ENCODE results near the gene CCDC102A. TPM values are rescaled to one million over a fixed set of nuclear protein-coding genes. Genes with fewer than 3 reads are reported as not detected.

CCDC102A gene
- total RNA-seq, 4 donors from 2014 or later: 2.2 to 17.7 (median 3.7) TPM

DNA sequence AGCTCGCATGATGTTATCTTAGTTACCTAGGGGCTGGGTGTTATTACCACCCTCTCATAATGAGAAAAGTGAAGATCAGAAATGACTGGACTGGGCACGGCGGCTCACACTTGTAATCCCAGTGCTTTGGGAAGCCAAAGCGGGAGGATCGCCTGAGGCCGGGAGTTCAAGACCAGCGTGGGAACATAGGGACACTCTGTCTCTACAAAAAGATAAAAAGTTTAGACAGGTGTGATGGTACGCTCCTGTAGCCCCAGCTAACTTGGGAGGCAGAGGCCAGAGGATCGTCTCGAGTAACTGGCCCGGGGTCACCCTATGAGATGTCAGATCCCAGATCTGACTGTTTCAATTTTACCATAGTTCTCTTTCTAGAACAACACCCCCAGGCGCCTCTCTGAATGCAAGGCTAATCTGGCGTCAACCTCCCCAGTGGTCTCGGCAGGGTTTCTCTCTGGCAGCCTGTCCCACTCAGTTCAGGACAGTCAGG is 1.9 kb upstream of the CCDC102A start:
- Histone ChIP-seq H3K27ac (peak overlapping the region in 2 of 4 donors; percentile 91 to 95), H3K36me3 (no peaks in the 10 kb centered on the region), H3K27me3 (peaks cover 9% of the 10 kb centered on the region), H3K9me3 (no peaks in the 10 kb centered on the region), H3K4me3 (no peak overlapping the region), H3K4me1 (peaks cover 8 to 30% (median 26%) of the 10 kb centered on the region in 4 donors)
- in situ Hi-C loops (cut with MboI; ENCODE audit: low pct_ligation_motif_present in 1 of 4, low pct_unique_long_range_greater_than_20kb in 1 of 4, low sequenced_read_pairs in 3 of 4): no loop called here
- no peak for DNase-seq
- TF ChIP-seq, protein P1, sequence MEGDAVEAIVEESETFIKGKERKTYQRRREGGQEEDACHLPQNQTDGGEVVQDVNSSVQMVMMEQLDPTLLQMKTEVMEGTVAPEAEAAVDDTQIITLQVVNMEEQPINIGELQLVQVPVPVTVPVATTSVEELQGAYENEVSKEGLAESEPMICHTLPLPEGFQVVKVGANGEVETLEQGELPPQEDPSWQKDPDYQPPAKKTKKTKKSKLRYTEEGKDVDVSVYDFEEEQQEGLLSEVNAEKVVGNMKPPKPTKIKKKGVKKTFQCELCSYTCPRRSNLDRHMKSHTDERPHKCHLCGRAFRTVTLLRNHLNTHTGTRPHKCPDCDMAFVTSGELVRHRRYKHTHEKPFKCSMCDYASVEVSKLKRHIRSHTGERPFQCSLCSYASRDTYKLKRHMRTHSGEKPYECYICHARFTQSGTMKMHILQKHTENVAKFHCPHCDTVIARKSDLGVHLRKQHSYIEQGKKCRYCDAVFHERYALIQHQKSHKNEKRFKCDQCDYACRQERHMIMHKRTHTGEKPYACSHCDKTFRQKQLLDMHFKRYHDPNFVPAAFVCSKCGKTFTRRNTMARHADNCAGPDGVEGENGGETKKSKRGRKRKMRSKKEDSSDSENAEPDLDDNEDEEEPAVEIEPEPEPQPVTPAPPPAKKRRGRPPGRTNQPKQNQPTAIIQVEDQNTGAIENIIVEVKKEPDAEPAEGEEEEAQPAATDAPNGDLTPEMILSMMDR (IDR thresholded peaks at IDR 0.05): no peak
- no peak for TF ChIP-seq POLR2AphosphoS5 (IDR thresholded peaks at IDR 0.05)
- intact Hi-C loops (cut with DNase I; ENCODE audit: low total_unique reads): no loop called here
- 80 to 100% methylated on average over 1 to 14 of the region's 14 CpGs for WGBS, 2 donors (ENCODE audit: low coverage in 1 of 2)

DNA sequence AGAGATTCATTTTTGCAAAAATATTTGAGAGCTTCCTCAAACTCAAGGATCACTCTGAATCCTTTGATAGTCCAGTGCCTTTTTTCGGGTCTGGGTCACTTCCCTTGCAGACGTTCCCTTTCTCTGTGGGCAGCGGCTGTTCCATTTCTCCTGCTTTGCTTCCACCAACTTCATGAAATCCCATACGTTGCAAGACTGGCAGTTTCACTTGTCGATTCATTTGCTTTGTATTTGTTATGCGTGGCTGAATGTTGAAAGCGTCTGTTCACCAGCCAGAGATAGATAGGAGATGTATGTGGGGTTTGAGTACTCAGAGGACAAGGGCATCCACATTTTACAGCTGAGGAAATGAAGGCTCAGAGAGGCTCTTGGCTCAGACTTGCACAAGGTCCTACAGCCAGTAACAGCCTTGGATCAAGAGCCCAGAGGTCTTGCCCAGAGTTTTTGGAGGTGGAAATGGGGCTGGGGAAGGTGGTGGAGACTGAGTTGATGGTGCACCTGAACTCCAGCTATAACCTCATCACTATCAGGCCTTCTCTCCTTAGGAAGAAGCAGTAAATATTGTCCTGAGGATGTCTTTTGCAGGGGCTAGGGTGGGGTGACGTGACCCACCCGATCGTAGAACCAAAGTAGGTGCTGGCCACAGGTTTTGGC is 1.3 kb upstream of the CCDC102A start:
- intact Hi-C loops (cut with DNase I; ENCODE audit: low total_unique reads): no loop called here
- H3K4me3 ChIP-seq: no peak overlapping the region
- peaks cover 12 to 35% (median 32%) of the 10 kb centered on the region in 4 donors for H3K4me1 ChIP-seq
- peak overlapping the region; percentile 80 to 95 (median 90) for H3K27ac ChIP-seq
- no peak for TF ChIP-seq EP300 (IDR thresholded peaks at IDR 0.05; ENCODE audit: low read depth)
- DNase-seq: no peak
- H3K36me3 ChIP-seq: no peaks in the 10 kb centered on the region
- WGBS, 2 donors (ENCODE audit: low coverage in 1 of 2): 64 to 85% methylated on average over 5 to 10 of the region's 10 CpGs
- in situ Hi-C loops (cut with MboI; ENCODE audit: low pct_ligation_motif_present in 1 of 4, low pct_unique_long_range_greater_than_20kb in 1 of 4, low sequenced_read_pairs in 3 of 4): no loop called here
- H3K9me3 ChIP-seq: no peaks in the 10 kb centered on the region
- H3K27me3 ChIP-seq: peaks cover 9% of the 10 kb centered on the region

DNA sequence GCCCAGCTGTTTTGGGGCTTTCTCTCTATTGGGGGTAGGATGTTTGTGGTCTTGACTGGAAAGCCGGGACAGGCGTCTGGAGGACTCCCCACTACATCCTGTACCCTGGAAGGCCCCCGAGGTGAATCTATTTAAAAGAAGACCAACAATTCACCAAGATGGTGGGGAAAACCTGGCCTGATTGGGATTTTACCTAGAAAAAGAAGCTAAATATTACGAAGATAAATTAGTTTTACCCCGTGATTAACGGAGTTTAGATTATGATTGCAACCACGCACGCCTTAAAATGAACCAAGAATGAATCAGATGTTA is 779 bp upstream of the CCDC102A start:
- WGBS, 2 donors (ENCODE audit: low coverage in 1 of 2): 23 to 38% methylated on average over 7 to 8 of the region's 8 CpGs
- Histone ChIP-seq H3K27ac (peak overlapping the region; percentile 80 to 95 (median 90)), H3K9me3 (no peaks in the 10 kb centered on the region), H3K27me3 (peaks cover 9% of the 10 kb centered on the region), H3K4me3 (peak overlapping the region in 3 of 4 donors; percentile 61 to 96 (median 82)), H3K4me1 (peaks cover 12 to 39% (median 35%) of the 10 kb centered on the region in 4 donors), H3K36me3 (no peaks in the 10 kb centered on the region)
- intact Hi-C loops (cut with DNase I; ENCODE audit: low total_unique reads) (no loop called here), in situ Hi-C loops (cut with MboI; ENCODE audit: low pct_ligation_motif_present in 1 of 4, low pct_unique_long_range_greater_than_20kb in 1 of 4, low sequenced_read_pairs in 3 of 4) (no loop called here)
- DNase-seq: no peak
- TF ChIP-seq, protein P1 (IDR thresholded peaks at IDR 0.05): no peak
- TF ChIP-seq POLR2AphosphoS5 (IDR thresholded peaks at IDR 0.05): no peak
- TF ChIP-seq EP300 (IDR thresholded peaks at IDR 0.05; ENCODE audit: low read depth): no peak
- no peak for TF ChIP-seq POLR2A (IDR thresholded peaks at IDR 0.05)

DNA sequence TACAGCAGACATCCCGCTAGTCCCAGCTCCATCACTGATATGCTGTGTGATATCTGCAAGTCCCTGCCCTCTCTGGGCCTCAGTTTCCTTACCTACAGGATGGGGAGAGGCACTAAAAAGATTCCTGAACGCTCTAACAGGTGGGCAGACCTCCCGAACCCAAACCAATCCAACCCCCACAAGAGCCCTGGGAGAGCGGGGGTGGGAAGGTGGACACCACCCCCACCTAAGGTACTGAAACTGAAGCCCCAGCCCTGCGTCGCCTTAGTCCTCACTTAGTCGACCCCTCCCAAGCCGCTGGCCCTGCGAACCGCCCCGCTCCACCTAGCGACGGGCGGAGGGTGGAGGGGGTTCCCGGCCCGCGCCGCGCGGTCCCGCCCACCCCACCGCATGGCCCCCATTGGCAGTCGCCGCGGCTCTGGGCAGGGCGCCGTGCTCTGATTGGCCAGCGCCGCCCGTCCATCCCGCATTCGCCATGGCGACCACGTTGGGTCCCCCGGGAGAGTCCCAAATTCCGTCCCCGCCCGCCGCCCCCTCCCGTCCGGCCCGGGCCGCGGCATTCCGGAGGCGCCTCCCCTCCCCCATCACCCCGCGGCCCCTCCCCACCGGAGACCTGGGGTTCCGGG is 578 bp downstream of the CCDC102A start:
- no peaks in the 10 kb centered on the region for H3K36me3 ChIP-seq

More for the DNA sequence above, 578 bp downstream of the CCDC102A start:
- in situ Hi-C loops (cut with MboI; ENCODE audit: low pct_ligation_motif_present in 1 of 4, low pct_unique_long_range_greater_than_20kb in 1 of 4, low sequenced_read_pairs in 3 of 4) (no loop called here), intact Hi-C loops (cut with DNase I; ENCODE audit: low total_unique reads) (no loop called here)
- H3K4me3 ChIP-seq: peak overlapping the region; percentile 61 to 96 (median 74)
- H3K4me1 ChIP-seq: peaks cover 12 to 41% (median 35%) of the 10 kb centered on the region in 4 donors
- peak; percentile 95 for DNase-seq
- WGBS, 2 donors (ENCODE audit: low coverage in 1 of 2): 2% methylated on average over 26 of the region's 50 CpGs; no CpG with 5 or more reads in 1 of the 2 donors
- peak overlapping the region; percentile 80 to 95 (median 90) for H3K27ac ChIP-seq
- H3K9me3 ChIP-seq: no peaks in the 10 kb centered on the region
- TF ChIP-seq POLR2A (IDR thresholded peaks at IDR 0.05) (no peak), POLR2AphosphoS5 (IDR thresholded peaks at IDR 0.05) (no peak)
- TF ChIP-seq, protein P1 (IDR thresholded peaks at IDR 0.05): peak in 3 of 5 experiments; percentile 13 to 21 (median 17)
- H3K27me3 ChIP-seq: peaks cover 9% of the 10 kb centered on the region
